ENCODE data around the gene RNF10.

RNF10 gene

GRCh38 chr12:120546050-120546386 lies 11.9 kb downstream of the RNF10 start:
- Histone ChIP-seq H3K9me2 (ENCODE audit: low read depth, low read length) (no peaks in the 10 kb centered on the region), H3K9ac (ENCODE audit: low read length) (no peak overlapping the region), H2AFZ (ENCODE audit: low read length) (no peak overlapping the region), H3K4me1 (ENCODE audit: insufficient read depth, low read length, severe bottlenecking) (no peaks in the 10 kb centered on the region), H3K4me2 (ENCODE audit: low read length) (no peak overlapping the region), H3K4me3 (ENCODE audit: low read depth, low read length, poor library complexity, severe bottlenecking) (no peak overlapping the region), H3F3A (ENCODE audit: insufficient read depth, low read length) (no peaks in the 10 kb centered on the region), H3K9me3 (ENCODE audit: low read length) (no peaks in the 10 kb centered on the region), H3K27me3 (ENCODE audit: insufficient read depth, low read length) (no peaks in the 10 kb centered on the region), H4K20me1 (ENCODE audit: insufficient read depth, low read length) (no peaks in the 10 kb centered on the region), H3K27ac (ENCODE audit: low read depth, low read length, poor library complexity, severe bottlenecking) (no peak overlapping the region), H3K79me2 (ENCODE audit: insufficient read depth, low read length) (peaks cover 51% of the 10 kb centered on the region), H3K36me3 (ENCODE audit: insufficient read depth, low read length) (peaks cover 81% of the 10 kb centered on the region)
- TF ChIP-seq EZH2 (IDR thresholded peaks at IDR 0.05; ENCODE audit: borderline replicate concordance, low read length) (no peak), CTCF (IDR thresholded peaks at IDR 0.05; ENCODE audit: low read length) (no peak)

- H3K4me2 ChIP-seq (ENCODE audit: low read length), result no peak overlapping the region
- H3K36me3 ChIP-seq (ENCODE audit: insufficient read depth, low read length), result peaks cover 70% of the 10 kb centered on the region
- TF ChIP-seq EZH2 (IDR thresholded peaks at IDR 0.05; ENCODE audit: borderline replicate concordance, low read length), result no peak
- TF ChIP-seq CTCF (IDR thresholded peaks at IDR 0.05; ENCODE audit: low read length), result no peak
- H2AFZ ChIP-seq (ENCODE audit: low read length), result no peak overlapping the region
- no peak overlapping the region for H3K9ac ChIP-seq (ENCODE audit: low read length)
- no peak overlapping the region for H3K27ac ChIP-seq (ENCODE audit: low read depth, low read length, poor library complexity, severe bottlenecking)
- H3K9me2 ChIP-seq (ENCODE audit: low read depth, low read length), result no peaks in the 10 kb centered on the region
- H3K27me3 ChIP-seq (ENCODE audit: insufficient read depth, low read length), result no peaks in the 10 kb centered on the region
- H3F3A ChIP-seq (ENCODE audit: insufficient read depth, low read length), result no peaks in the 10 kb centered on the region
- H3K4me3 ChIP-seq (ENCODE audit: low read depth, low read length, poor library complexity, severe bottlenecking), result no peak overlapping the region
- H3K9me3 ChIP-seq (ENCODE audit: low read length), result no peaks in the 10 kb centered on the region
- H3K4me1 ChIP-seq (ENCODE audit: insufficient read depth, low read length, severe bottlenecking), result no peaks in the 10 kb centered on the region
- H4K20me1 ChIP-seq (ENCODE audit: insufficient read depth, low read length), result no peaks in the 10 kb centered on the region
- H3K79me2 ChIP-seq (ENCODE audit: insufficient read depth, low read length), result 0 out of 2 replicates have a peak, but pooled peaks cover 5% of the 10 kb centered on the region
Observed at GRCh38 chr12:120554678-120555077, 20.5 kb downstream of the RNF10 start.

GRCh38 chr12:120557589-120557988 lies 23.4 kb downstream of the RNF10 start:
- H4K20me1 ChIP-seq (ENCODE audit: insufficient read depth, low read length), result no peaks in the 10 kb centered on the region
- H3K27ac ChIP-seq (ENCODE audit: low read depth, low read length, poor library complexity, severe bottlenecking), result no peak overlapping the region
- H3K27me3 ChIP-seq (ENCODE audit: insufficient read depth, low read length), result no peaks in the 10 kb centered on the region
- no peaks in the 10 kb centered on the region for H3F3A ChIP-seq (ENCODE audit: insufficient read depth, low read length)
- H3K36me3 ChIP-seq (ENCODE audit: insufficient read depth, low read length), result peaks cover 75% of the 10 kb centered on the region
- TF ChIP-seq EZH2 (IDR thresholded peaks at IDR 0.05; ENCODE audit: borderline replicate concordance, low read length) (no peak), CTCF (IDR thresholded peaks at IDR 0.05; ENCODE audit: low read length) (no peak)
- H3K79me2 ChIP-seq (ENCODE audit: insufficient read depth, low read length), result no peaks in the 10 kb centered on the region
- no peak overlapping the region for H3K9ac ChIP-seq (ENCODE audit: low read length)
- H3K4me3 ChIP-seq (ENCODE audit: low read depth, low read length, poor library complexity, severe bottlenecking), result no peak overlapping the region
- H3K9me3 ChIP-seq (ENCODE audit: low read length), result no peaks in the 10 kb centered on the region
- no peak overlapping the region for H2AFZ ChIP-seq (ENCODE audit: low read length)
- H3K9me2 ChIP-seq (ENCODE audit: low read depth, low read length), result no peaks in the 10 kb centered on the region
- H3K4me2 ChIP-seq (ENCODE audit: low read length), result no peak overlapping the region
- no peaks in the 10 kb centered on the region for H3K4me1 ChIP-seq (ENCODE audit: insufficient read depth, low read length, severe bottlenecking)

Data from OCI-LY1 (cell line).